HG02759 (cell line): ENCODE results near the gene OR4X1.
"Not testable (repeated sequence)": the region's sequence is repeated elsewhere in the genome, so short reads cannot be mapped to it uniquely, and the experiment has no call there.

Experiments
- ATAC-seq: cut with Tn5 transposase; IDR thresholded peaks from one replicate; pipeline ENCODE4 v1.9.1; 2021; ENCODE audit warnings: mild to moderate bottlenecking, moderate library complexity; ENCODE audit not compliant: unreplicated experiment

Gene OR4X1

GRCh38 chr11:48263423-48263911, at the start of gene OR4X1:
OR4X1 (plus strand) TSS chr11:48263861; CDS start chr11:48263861, 0 bp downstream.
- no peak for ATAC-seq

GRCh38 chr11:48216510-48216909, 47.2 kb upstream of the OR4X1 start, which contains the start of gene OR4B1:
OR4B1 (plus strand) TSS chr11:48216810; CDS start chr11:48216810, 0 bp downstream.
- ATAC-seq = no peak

- ATAC-seq = no peak
Observed at GRCh38 chr11:48228761-48229160, 34.9 kb upstream of the OR4X1 start.

- ATAC-seq = not testable (repeated sequence)
Observed at GRCh38 chr11:48230057-48230456, 33.6 kb upstream of the OR4X1 start.

- ATAC-seq = no peak
Observed at GRCh38 chr11:48237727-48238126, 25.9 kb upstream of the OR4X1 start.

GRCh38 chr11:48242501-48242900, 21.2 kb upstream of the OR4X1 start:
- no peak for ATAC-seq

- ATAC-seq = no peak
Observed at GRCh38 chr11:48244804-48245203, 18.9 kb upstream of the OR4X1 start, which contains the start of gene OR4X2. OR4X2 (plus strand) TSS chr11:48245104; CDS start chr11:48245104, 0 bp downstream.

GRCh38 chr11:48248902-48249301, 14.8 kb upstream of the OR4X1 start:
- no peak for ATAC-seq

GRCh38 chr11:48261600-48261999, 2.1 kb upstream of the OR4X1 start:
- no peak for ATAC-seq

GRCh38 chr11:48270621-48271020, 7.0 kb downstream of the OR4X1 start:
- ATAC-seq = no peak

GRCh38 chr11:48272606-48273005, 8.9 kb downstream of the OR4X1 start:
- ATAC-seq = no peak

- no peak for ATAC-seq
Observed at GRCh38 chr11:48305923-48306322, 42.3 kb downstream of the OR4X1 start, which contains the start of gene OR4S1. OR4S1 (plus strand) TSS chr11:48306223; CDS start chr11:48306223, 0 bp downstream.

GRCh38 chr11:48307760-48308386, 44.2 kb downstream of the OR4X1 start:
- ATAC-seq = peak; percentile 93

GRCh38 chr11:48313590-48313989, 49.9 kb downstream of the OR4X1 start:
- ATAC-seq = not testable (repeated sequence)
